NCI-H446 (cell line): ENCODE measurements around the gene RAD18.

Experiments
- DNase-seq, 2 experiments: peaks; one replicate each; lab custom pipeline; 2025; lab: John Stamatoyannopoulos, UW

The RAD18 gene

GRCh38 chr3:8864402-8865350, 98.6 kb downstream of the RAD18 start:
- DNase-seq = no peak

GRCh38 chr3:8863891-8864290, 99.4 kb downstream of the RAD18 start:
- DNase-seq = no peak

- no peak for DNase-seq
Measured at GRCh38 chr3:8857720-8858367, 105.4 kb downstream of the RAD18 start.

GRCh38 chr3:8856721-8857120, 106.6 kb downstream of the RAD18 start:
- no peak for DNase-seq

- no peak for DNase-seq
Measured at GRCh38 chr3:8856071-8856470, 107.2 kb downstream of the RAD18 start.

- no peak for DNase-seq
Measured at GRCh38 chr3:8854656-8855055, 108.6 kb downstream of the RAD18 start.

- DNase-seq = no peak
Measured at GRCh38 chr3:8853081-8853480, 110.2 kb downstream of the RAD18 start.

- DNase-seq = no peak
Measured at GRCh38 chr3:8852511-8852910, 110.8 kb downstream of the RAD18 start.

- DNase-seq = no peak
Measured at GRCh38 chr3:8851703-8852102, 111.6 kb downstream of the RAD18 start.

- DNase-seq = no peak
Measured at GRCh38 chr3:8848696-8849131, 114.6 kb downstream of the RAD18 start.

GRCh38 chr3:8847317-8847716, 116.0 kb downstream of the RAD18 start:
- DNase-seq = no peak

GRCh38 chr3:8846176-8846575, 117.1 kb downstream of the RAD18 start:
- DNase-seq = no peak

- no peak for DNase-seq
Measured at GRCh38 chr3:8845641-8846040, 117.6 kb downstream of the RAD18 start.

- DNase-seq = no peak
Measured at GRCh38 chr3:8843347-8843746, 119.9 kb downstream of the RAD18 start.

GRCh38 chr3:8842293-8842692, 121.0 kb downstream of the RAD18 start:
- no peak for DNase-seq

- no peak for DNase-seq
Measured at GRCh38 chr3:8841472-8841871, 121.8 kb downstream of the RAD18 start.

- no peak for DNase-seq
Measured at GRCh38 chr3:8840556-8840955, 122.7 kb downstream of the RAD18 start.

GRCh38 chr3:8839607-8840325, 123.5 kb downstream of the RAD18 start:
- DNase-seq = no peak

GRCh38 chr3:8838765-8839423, 124.4 kb downstream of the RAD18 start:
- DNase-seq = no peak

- DNase-seq = no peak
Measured at GRCh38 chr3:8838234-8838633, 125.0 kb downstream of the RAD18 start.

- no peak for DNase-seq
Measured at GRCh38 chr3:8837162-8837561, 126.1 kb downstream of the RAD18 start.

- DNase-seq = no peak
Measured at GRCh38 chr3:8836096-8836495, 127.2 kb downstream of the RAD18 start.
